ENCODE data around the gene VIL1.

VIL1 gene

GRCh38 chr2:218471982-218472381 lies 53.1 kb downstream of the VIL1 start:
- POLR2A ChIA-PET: no interaction called here

GRCh38 chr2:218472988-218473387 lies 54.1 kb downstream of the VIL1 start:
- ChIA-PET CTCF (no interaction called here), POLR2A (interaction anchor here (0.6 kb wide), 1 partner anchor 187 kb away, joined by 3 read pairs; the partner anchor contains the start of genes BCS1L and ZNF142)
- Histone ChIP-seq H3K9me3 (ENCODE audit: control insufficient read depth, insufficient read depth, low read depth, low read length) (no peaks in the 10 kb centered on the region), H3K27ac (ENCODE audit: extremely low read depth, low read depth, low read length) (no peak overlapping the region), H3K4me3 (ENCODE audit: low read depth, low read length) (no peak overlapping the region), H3K36me3 (ENCODE audit: control insufficient read depth in 2 of 2, insufficient read depth in 1 of 2, low read length in 2 of 2) (peaks cover 36 to 80% of the 10 kb centered on the region in 2 experiments), H3K4me1 (ENCODE audit: control insufficient read depth, insufficient read depth, low read length) (no peaks in the 10 kb centered on the region)
- no peak for TF ChIP-seq ZBTB21 (tag by site-specific recombination; IDR thresholded peaks at IDR 0.05)
- no peak for TF ChIP-seq ZBTB8A (tag by site-specific recombination; IDR thresholded peaks at IDR 0.05)
- no peak for TF ChIP-seq ZNF10 (tag by site-specific recombination; IDR thresholded peaks at IDR 0.05)
- no peak for TF ChIP-seq ZBTB26 (tag by site-specific recombination; optimal IDR thresholded peaks at IDR 0.05)
- TF ChIP-seq MYNN (tag by site-specific recombination; IDR thresholded peaks at IDR 0.05; ENCODE audit: borderline replicate concordance): no peak
- no peak for TF ChIP-seq KLF9 (tag by site-specific recombination; IDR thresholded peaks at IDR 0.05; ENCODE audit: low read depth)
- TF ChIP-seq ZNF664 (tag by site-specific recombination; IDR thresholded peaks at IDR 0.05): no peak
- no peak for TF ChIP-seq ZNF776 (tag by site-specific recombination; IDR thresholded peaks at IDR 0.05; ENCODE audit: borderline replicate concordance)
- no peak for TF ChIP-seq ZBTB7A (tag by site-specific recombination; IDR thresholded peaks at IDR 0.05; ENCODE audit: low read depth)
- TF ChIP-seq ZNF521 (tag by site-specific recombination; IDR thresholded peaks at IDR 0.05): no peak

More at GRCh38 chr2:218471982-218472381, 53.1 kb downstream of the VIL1 start:
- Histone ChIP-seq H3K27ac (ENCODE audit: extremely low read depth, low read depth, low read length) (no peak overlapping the region), H3K4me1 (ENCODE audit: control insufficient read depth, insufficient read depth, low read length) (no peaks in the 10 kb centered on the region), H3K9me3 (ENCODE audit: control insufficient read depth, insufficient read depth, low read depth, low read length) (no peaks in the 10 kb centered on the region), H3K36me3 (ENCODE audit: control insufficient read depth in 2 of 2, insufficient read depth in 1 of 2, low read length in 2 of 2) (peaks cover 36 to 74% of the 10 kb centered on the region in 2 experiments), H3K4me3 (ENCODE audit: low read depth, low read length) (no peak overlapping the region)
- no peak for TF ChIP-seq ZNF792 (tag by site-specific recombination; IDR thresholded peaks at IDR 0.05)
- no peak for TF ChIP-seq IKZF3 (tag by site-specific recombination; IDR thresholded peaks at IDR 0.05)
- no peak for TF ChIP-seq GLIS1 (tag by site-specific recombination; IDR thresholded peaks at IDR 0.05)
- no peak for TF ChIP-seq OVOL3 (tag by site-specific recombination; IDR thresholded peaks at IDR 0.05)
- TF ChIP-seq ZNF146 (tag by site-specific recombination; IDR thresholded peaks at IDR 0.05): no peak
- TF ChIP-seq TRIM28 (IDR thresholded peaks at IDR 0.05; ENCODE audit: borderline replicate concordance, low read length): no peak
- TF ChIP-seq ZSCAN23 (tag by site-specific recombination; IDR thresholded peaks at IDR 0.05): no peak
- CTCF ChIA-PET: interaction anchor here (0.5 to 0.6 kb wide), 2 partner anchors 22 to 40 kb away, joined by 3 read pairs; no protein-coding TSS in a partner anchor

GRCh38 chr2:218474527-218474926 lies 55.6 kb downstream of the VIL1 start:
- Histone ChIP-seq H3K36me3 (ENCODE audit: control insufficient read depth in 2 of 2, insufficient read depth in 1 of 2, low read length in 2 of 2) (peaks cover 42 to 76% of the 10 kb centered on the region in 2 experiments), H3K27ac (ENCODE audit: extremely low read depth, low read depth, low read length) (no peak overlapping the region), H3K4me3 (ENCODE audit: low read depth, low read length) (no peak overlapping the region), H3K9me3 (ENCODE audit: control insufficient read depth, insufficient read depth, low read depth, low read length) (no peaks in the 10 kb centered on the region), H3K4me1 (ENCODE audit: control insufficient read depth, insufficient read depth, low read length) (no peaks in the 10 kb centered on the region)
- ChIA-PET POLR2A (no interaction called here), CTCF (interaction anchor here (0.9 kb wide), 1 partner anchor 32 kb away, joined by 4 read pairs; no protein-coding TSS in a partner anchor)
- TF ChIP-seq ZNF701 (tag by site-specific recombination; IDR thresholded peaks at IDR 0.05) (no peak), ZFHX2 (tag by site-specific recombination; conservative IDR thresholded peaks at IDR 0.05) (no peak), ZNF132 (tag by site-specific recombination; IDR thresholded peaks at IDR 0.05; ENCODE audit: borderline replicate concordance) (no peak), BCL11B (tag by site-specific recombination; IDR thresholded peaks at IDR 0.05; ENCODE audit: low read depth) (no peak), ZNF138 (tag by site-specific recombination; IDR thresholded peaks at IDR 0.05; ENCODE audit: borderline replicate concordance) (no peak), MZF1 (tag by site-specific recombination; IDR thresholded peaks at IDR 0.05; ENCODE audit: borderline replicate concordance) (no peak), ZNF140 (tag by site-specific recombination; IDR thresholded peaks at IDR 0.05) (no peak), ZNF354C (tag by site-specific recombination; IDR thresholded peaks at IDR 0.05; ENCODE audit: borderline replicate concordance, low read depth) (no peak), ZNF350 (tag by site-specific recombination; IDR thresholded peaks at IDR 0.05) (no peak), ZNF629 (tag by site-specific recombination; IDR thresholded peaks at IDR 0.05) (no peak), ZNF768 (tag by site-specific recombination; IDR thresholded peaks at IDR 0.05) (no peak), ZNF677 (tag by site-specific recombination; IDR thresholded peaks at IDR 0.05) (no peak)
